GM19468 (cell line): ENCODE data around the gene KRT14.
"Not testable (repeated sequence)": the region's sequence is repeated elsewhere in the genome, so short reads cannot be mapped to it uniquely, and the experiment has no call there.

Experiments
- ATAC-seq: cut with Tn5 transposase; IDR thresholded peaks from one replicate; pipeline ENCODE4 v1.9.1; 2021; ENCODE audit warnings: mild to moderate bottlenecking, moderate library complexity, moderate number of reproducible peaks; ENCODE audit not compliant: unreplicated experiment; ENCODE audit errors: extremely low read depth

The KRT14 gene

DNA sequence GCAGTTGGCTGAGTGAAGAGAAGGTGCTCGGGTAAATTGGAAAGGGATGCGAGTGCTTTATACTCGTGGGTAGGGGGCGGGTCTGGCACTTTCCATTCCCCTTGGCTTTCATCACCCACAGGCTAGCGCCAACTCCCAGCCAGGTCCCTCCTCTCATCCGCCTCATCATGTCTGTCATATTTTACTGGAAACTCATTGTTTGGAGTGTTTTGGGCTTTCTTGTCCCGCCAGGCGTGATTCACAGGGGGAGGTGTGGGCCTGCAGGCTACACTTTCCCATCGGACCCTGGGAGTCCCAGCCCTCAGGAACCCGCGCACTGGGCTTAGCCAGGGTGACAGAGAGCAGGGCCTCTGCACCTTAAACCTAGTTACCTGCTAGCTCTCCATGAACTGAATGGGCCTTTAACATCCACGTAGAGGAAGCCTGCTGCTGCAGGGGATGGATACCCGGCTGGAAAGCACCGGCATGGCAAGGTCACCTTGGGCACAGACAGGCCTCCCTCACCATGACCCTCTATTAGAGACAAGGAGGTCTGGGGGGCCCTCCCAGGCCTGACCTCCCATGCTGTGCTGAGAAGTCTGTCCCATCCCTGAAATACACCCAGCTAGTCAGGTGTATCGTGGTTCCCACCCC is at the start of gene KRT14:
TSS of gene KRT14 (minus strand) at position 33 of the 633 bp plus-strand sequence. CDS start 61 bp downstream, outside the sequence.
- ATAC-seq, result no peak

DNA sequence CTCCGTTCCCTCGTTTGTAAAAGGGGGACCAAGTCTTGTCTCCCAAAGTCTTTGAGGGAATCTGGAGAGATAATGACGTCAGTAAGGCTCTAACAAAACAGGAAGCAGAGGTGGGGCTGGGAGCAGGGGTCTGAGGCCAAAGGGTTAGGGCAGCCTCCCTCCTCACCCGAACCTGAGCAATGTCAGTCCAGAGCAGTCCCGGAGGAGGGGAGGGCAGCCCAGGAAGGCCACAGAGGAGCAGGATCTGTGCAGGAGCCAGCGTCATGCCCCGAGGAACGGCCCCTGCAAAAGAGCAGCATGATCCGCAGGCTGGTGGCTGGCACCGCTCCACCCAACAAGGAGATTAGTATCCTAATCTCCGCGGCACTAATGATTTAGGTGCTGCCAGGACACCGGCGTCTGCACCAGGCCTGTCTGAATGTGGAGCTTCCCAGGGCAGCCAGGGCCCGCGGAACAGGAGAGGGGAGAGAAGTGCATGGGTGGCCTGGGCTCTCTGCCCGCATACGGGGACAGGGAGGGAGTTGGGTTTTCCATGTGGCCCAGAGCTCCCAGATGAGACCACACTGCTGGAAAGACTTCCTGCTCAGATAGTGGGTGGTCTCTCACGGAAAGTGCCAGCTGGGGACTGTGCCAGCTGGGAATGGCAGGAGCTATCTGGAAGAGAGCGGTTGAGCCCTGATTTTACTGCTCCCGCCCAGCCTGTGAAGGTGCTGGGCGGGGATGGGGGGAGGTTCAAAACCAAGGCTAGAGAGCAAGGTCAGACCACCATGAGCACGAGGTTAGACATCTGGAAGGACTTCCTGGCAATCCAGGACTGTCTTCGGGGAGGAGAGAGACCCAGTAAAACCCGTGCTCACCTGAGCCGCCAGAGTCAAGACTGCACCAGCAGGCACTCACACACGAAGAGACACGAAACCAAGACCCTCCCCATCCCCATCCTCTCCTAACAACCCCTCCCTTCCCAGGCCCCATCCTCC is 48.7 kb upstream of the KRT14 start:
- ATAC-seq, result no peak

DNA sequence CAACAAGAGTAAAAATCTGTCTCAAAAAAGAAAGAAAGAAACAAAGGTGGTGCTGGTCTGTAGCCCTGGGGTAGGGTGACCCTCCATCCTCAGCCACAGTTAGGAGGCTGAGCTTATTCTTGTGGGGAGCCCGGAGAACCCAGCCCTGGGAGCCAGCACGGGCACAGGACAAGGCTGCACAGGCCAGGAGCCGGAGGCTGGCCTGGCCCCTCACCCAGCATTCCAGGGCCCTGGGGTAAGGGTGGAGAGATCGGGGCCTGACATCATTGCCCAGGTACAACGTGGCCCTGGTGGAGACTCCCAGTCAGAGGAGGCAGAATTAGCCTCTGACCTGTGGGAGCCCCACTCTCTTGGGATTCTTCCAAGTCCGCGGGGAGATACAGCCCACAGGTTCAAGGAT is 47.9 kb upstream of the KRT14 start:
- no peak for ATAC-seq

DNA sequence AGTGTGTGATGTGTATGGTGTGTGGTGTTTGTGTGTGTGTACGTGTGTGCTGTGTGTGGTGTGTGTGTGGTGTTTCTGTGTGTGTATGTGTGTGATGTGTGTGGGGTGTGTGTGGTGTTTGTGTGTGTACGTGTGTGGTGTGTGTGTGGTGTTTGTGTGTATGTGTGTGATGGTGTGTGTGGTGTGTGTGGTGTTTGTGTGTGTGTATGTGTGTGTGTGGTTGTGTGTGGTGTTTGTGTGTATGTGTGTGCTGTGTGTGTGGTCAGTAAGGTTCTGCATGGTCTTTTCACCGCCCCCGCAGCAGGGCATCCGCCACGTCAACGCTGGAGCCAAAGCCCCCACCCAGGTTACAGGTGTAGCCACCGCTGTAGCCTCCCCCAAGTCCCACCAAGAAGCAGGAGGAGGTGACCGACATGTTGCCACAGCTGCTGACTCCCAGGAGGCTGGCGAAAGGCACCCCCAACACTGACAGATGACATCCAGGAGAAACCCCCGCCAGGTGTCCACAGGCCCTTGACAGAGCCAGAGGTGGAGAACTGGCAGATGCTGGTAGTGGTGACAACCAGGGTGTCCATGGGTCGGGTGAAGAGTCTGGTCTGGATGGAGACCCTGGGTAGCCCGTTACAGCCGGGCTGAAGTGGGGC is 47.0 kb upstream of the KRT14 start:
- no peak for ATAC-seq

- no peak for ATAC-seq
These were observed 45.9 kb upstream of the KRT14 start for GRCh38 chr17:41632482-41633105.

- no peak for ATAC-seq
These were observed 45.2 kb upstream of the KRT14 start for GRCh38 chr17:41631898-41632285.

DNA sequence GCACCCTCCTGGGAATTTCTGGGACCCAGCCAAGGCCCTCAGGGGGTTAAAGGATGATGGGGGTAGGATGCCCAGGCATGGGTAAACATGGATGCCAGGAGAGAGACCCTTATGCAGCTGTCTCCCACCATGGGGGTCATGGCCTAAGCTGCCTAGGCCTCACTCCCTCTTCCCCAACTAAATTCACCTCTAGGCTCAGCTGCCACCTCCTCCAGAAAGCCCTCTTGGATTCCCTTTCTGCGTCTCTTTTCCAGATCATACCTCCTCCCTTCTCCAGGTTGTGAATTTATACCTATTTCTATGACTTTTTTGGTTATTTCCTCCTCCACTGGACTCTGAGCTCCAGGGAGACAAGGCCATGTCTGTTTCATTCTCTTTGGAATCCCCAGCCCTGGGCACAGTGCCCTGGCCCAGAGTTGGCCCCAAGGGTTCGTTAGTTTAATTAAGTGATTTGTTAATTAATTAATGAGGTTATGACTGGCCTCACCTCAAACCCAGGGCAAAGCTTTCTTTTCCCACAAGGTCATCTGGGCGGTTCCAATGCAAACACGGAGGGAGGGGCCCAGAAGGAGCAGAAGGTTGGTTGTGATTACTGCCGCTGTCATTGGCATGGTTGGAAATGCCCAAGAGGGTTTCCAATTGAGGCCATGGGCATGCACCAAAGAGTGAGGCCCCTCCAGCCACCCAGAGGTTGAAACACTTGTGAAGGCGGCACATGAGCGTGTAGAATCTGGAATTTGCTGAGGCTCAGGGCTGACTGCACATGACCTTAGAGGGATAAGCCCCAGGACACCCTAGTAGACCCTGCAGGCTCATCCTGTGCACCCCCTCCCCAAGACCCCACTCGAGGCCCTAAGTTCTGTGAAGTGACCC is 44.6 kb upstream of the KRT14 start:
- ATAC-seq, result no peak

DNA sequence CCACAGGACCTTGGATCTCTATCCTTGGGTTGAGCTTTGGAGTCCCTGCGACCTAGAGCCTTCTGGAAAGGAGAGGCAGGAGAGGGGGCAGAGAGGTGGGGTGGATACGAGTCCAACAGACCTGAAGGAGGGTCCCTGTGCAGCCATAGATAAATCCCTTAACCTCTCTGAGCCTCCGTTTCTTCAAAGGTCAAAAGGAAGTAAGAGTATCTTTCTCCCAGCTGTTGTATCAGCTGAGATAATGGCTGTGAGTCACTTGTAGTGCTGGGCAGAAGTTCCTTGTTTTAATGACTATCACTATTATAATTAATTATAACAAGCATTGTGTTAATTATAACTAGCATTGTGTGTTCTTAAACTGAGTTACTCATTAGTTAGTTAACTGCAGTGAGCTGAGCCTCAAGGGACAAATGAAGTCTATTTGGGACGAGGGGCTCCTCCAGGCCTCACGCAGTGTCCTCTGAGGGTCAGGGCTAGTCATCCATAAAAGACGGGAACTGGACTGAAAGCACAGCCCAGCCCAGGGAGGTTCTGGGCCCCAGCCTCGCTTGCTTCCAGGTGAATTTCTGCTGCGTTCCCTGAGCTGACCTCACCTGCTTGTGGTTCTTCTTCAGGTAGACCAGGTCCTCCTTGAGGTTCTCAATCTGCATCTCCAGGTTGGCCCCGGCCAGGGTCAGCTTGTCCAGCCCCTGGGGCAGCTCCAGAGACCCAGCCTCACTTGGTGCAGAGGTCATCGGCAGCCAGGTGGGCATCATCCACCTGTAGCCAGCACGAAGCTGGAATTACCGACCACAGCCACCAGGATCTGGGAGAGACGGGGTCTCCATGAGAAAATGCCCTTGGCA is 43.4 kb upstream of the KRT14 start:
- ATAC-seq, result no peak

GRCh38 chr17:41629316-41629715 is 42.6 kb upstream of the KRT14 start:
- no peak for ATAC-seq

DNA sequence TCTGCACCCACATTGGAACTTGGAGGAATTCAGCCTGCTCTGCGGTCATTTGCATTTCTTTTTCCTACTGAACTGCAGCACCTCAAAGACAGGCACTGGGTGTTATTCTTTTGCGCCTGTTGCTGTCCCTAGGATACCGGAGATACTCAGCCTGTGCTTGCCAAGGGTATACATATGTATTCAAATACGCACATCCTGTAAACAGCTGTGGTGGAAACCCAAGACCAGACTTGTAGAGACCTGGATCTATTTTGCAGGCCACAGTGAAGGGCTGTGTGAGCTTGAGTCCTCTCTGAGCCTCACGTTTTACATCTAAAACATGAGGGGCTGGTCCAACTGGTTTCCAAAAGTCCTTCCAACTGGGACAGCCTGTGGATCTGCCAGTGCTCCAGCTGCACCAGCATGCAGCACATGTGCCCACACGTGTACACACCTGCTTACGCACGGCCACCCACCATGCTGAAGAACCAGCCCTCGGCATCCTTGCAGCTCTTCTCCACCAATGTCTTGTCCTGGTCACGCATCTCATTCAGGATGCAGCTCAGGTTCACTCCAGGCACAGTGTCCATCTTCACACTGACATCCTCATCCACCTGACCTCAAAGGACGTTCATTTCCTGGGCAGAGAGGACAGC is 42.0 kb upstream of the KRT14 start:
- not testable (repeated sequence) for ATAC-seq

DNA sequence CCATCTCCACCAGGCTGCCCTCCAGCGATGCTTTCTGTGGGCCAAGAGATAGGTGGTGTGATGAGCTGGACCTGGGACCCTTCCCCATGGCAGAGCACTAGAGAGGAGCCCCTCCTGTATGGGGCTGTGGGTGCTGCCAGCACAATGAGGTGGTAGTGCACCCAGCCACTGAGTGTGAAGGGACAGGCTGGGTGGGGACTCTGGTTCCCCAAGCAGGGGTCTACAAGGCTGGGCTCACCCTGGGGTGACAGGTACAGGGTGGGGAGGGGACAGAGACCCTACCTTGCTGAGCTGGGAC is 41.3 kb upstream of the KRT14 start:
- ATAC-seq, result not testable (repeated sequence)

DNA sequence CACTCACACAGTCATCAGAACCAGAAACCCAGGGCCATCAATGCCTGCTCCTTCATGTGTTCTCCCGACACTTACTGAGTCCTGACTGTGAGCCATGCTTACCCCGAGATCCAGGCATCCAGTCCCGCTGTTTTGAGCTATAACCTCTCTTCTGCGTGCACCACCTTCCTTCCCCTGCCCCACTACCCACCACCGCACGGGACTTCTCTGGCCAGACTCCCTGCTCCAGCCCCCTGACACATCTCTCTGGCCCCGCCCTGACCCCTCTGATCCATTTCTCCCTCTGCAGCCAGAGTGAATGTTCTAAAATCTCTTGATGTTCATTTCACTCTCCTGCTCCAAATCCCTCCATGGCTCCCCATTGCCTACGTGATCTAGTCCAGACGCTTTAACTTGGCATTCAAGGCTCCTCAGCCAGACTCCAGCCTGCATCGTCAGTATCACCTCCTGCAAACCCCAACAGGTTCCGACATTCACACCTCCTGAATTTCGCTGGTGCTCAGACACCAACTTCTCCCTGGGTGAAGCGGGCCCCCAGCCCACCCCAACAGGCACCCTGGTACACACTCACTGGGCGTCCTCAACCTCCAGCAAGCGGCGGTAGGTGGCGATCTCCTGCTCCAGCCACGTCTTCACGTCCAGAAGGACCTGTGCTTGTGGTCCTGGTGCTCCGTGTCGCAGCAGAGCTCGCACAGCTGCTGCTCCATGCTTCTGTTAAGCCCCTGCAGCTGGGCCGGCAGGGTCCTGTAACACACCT is 40.8 kb upstream of the KRT14 start:
- no peak for ATAC-seq

DNA sequence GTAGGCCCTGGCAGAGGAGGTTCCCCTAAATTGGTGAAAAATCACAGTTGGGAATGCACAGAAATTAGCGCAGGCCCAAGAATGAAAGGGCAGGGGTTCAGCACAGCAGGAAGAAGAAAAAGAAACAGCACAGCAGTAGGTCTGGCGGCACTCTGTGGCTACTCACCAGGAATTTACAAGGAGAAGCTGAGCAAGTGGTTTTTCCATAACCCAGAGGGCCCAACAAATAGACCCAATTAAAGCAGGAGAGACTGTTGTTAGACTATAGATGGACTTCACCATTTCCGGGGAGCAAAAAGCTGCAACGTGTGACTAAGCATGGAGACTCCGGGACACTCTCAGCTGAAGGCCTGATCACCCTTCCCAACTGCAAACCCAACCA is 40.2 kb upstream of the KRT14 start:
- not testable (repeated sequence) for ATAC-seq

- ATAC-seq, result not testable (repeated sequence)
These were observed 39.6 kb upstream of the KRT14 start for GRCh38 chr17:41626028-41626913.

DNA sequence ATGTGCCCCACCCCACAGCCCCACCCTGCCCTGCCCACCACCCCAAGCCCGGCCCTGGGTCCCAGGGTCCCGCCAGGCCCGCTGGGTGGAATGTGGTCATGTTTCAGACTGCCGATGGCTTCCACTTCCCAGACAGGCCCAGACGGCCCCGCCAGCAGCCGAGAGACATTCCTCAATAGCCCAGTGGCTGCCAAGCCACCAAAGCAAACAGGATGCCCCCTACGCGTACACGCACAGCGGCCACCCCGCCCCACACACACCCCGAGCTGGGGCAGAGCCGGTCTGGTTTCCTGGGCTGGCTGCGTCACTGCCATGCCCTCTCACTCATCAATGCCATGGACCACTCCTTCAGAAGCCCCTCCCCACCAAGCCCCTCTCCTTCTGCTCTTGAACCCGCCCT is 38.9 kb upstream of the KRT14 start:
- ATAC-seq, result no peak

DNA sequence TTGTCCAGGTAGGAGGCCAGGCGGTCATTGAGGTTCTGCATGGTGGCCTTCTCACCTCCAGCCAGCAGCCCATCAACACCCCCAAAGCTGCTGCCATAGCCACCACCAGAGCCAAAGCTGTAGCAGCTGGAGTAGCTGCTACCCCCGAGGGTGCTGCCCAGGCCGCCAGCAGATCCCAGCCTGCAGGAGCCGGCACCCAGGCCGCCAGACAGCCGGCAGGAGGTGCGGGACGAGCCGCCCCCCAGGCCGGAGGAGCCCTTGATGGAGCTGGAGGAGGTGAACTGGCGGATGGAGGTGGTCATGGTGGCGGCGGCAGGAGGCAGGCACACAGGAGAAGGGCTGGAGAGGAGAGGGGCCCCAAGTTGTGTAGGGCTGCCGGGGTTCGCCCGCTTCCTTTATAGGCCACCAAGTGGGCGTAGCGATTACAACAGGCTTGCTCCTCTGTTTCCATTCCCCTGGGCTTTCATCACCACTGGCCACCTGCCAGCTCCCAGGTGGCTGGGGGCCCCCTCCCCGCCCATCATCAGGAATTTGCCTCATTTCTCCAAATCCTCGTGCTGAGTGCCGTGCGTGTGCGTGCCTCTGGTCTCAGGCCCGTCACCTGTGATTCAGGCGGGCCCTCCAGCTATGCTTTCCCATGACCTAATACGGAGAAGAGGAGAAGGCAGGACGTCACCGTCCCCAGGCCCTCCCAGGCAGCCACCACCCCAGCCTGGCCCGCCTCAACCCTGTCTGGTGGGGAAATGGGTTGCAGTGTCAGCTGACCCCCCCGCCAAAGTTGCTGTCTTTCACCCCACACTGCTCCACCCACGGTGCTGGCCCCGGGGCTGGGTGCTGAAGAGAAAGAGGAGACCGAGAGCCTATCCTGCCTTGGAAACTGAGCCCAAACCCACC is 37.8 kb upstream of the KRT14 start, which contains the start of gene KRT17:
TSS of gene KRT17 (minus strand) at position 368 of the 894 bp plus-strand sequence. CDS start at position 302, 66 bp downstream.
- no peak for ATAC-seq
